Prostate gland (tissue), 2 donors: ENCODE results near the gene LSMEM2. TPM values are rescaled to one million over a fixed set of nuclear protein-coding genes. Genes with fewer than 3 reads are reported as not detected.
"Not testable (repeated sequence)": the region's sequence is repeated elsewhere in the genome, so short reads cannot be mapped to it uniquely, and the experiment has no call there.

Experiments
- DNase-seq: peaks from one replicate; pipeline ENCODE4 v3.0.0-alpha.2; 2019; ENCODE audit warnings: low spot score
- H3K27ac ChIP-seq, 2 donors: fragments of 200-600 bp; sonication (generic); 2 replicates each; pipeline ENCODE4 v1.5.1; 2017 to 2019
- H3K27me3 ChIP-seq: fragments of 200-600 bp; sonication (generic); replicated peaks from 2 replicates; pipeline ENCODE4 v1.5.1; 2019; ENCODE audit not compliant: insufficient read depth
- H3K36me3 ChIP-seq, 2 donors: fragments of 200-600 bp; sonication (generic); 1 replicate in 1 of 2; 2 replicates in 1 of 2; pipeline versions ENCODE4 v1.5.1 to v1.8.1; 2017 to 2019
- H3K4me1 ChIP-seq: fragments of 200-600 bp; sonication (generic); replicated peaks from 2 replicates; pipeline ENCODE4 v1.5.1; 2019
- H3K4me3 ChIP-seq, 2 donors: fragments of 200-600 bp; sonication (generic); 2 replicates each; pipeline ENCODE4 v1.5.1; 2017 to 2019
- H3K9me3 ChIP-seq: fragments of 200-600 bp; sonication (generic); 2 replicates; pipeline ENCODE4 v1.5.1; 2017
- CTCF ChIP-seq, 4 experiments: fragments of 200-600 bp in 2 of 4; fragments of 450-650 bp in 2 of 4; sonication (generic) in 2 of 4; IDR thresholded peaks; 1 replicate in 3 of 4; 2 replicates in 1 of 4; pipeline ENCODE4 v1.5.1; 2016 to 2019; ENCODE audit warnings: antibody characterized with exemption in 4 of 4, mild to moderate bottlenecking in 2 of 4, moderate library complexity in 2 of 4
- POLR2A ChIP-seq: fragments of 450-650 bp; IDR thresholded peaks from one replicate; pipeline ENCODE4 v1.6.1; 2016; ENCODE audit warnings: antibody characterized with exemption, mild to moderate bottlenecking
- POLR2AphosphoS5 ChIP-seq: sonication (generic); formaldehyde crosslinking; IDR thresholded peaks from one replicate; pipeline ENCODE4 v1.6.1; 2017; ENCODE audit warnings: antibody characterized with exemption
- WGBS: methylation state at CpG from one replicate; pipeline ENCODE4 v1.1.5; 2018; 5-methylcytosine and 5-hydroxymethylcytosine counted together
- intact Hi-C: fragments of 100-400 bp; cut with DNase I; formaldehyde crosslinking; loops from one replicate; pipeline ENCODE4 v1.14.2; 2022
- total RNA-seq, 2 donors: library from RNA; depleted of rRNA; stranded (reverse); fragments of >200 nt; gene quantifications; one replicate each; pipeline ENCODE4 v1.1.0, GENCODE V29; 2016

The LSMEM2 gene
- total RNA-seq, 2 donors from 2014 or later: not detected

GRCh38 chr3:50279255-50280016, 549 bp downstream of the LSMEM2 start:
- no peak overlapping the region for H3K4me3 ChIP-seq
- TF ChIP-seq CTCF (IDR thresholded peaks at IDR 0.05): no peak
- no peak for TF ChIP-seq POLR2AphosphoS5
- TF ChIP-seq POLR2A: no peak
- no peaks in the 10 kb centered on the region for H3K4me1 ChIP-seq
- H3K27ac ChIP-seq: no peak overlapping the region
- H3K27me3 ChIP-seq: no peaks in the 10 kb centered on the region
- H3K36me3 ChIP-seq: no peaks in the 10 kb centered on the region
- intact Hi-C loops: loop anchor here (10.0 kb wide), 1 partner anchor 1145 kb away; the partner anchor contains the start of gene LAMB2
- no peaks in the 10 kb centered on the region for H3K9me3 ChIP-seq
- 91% methylated on average over 8 of the region's 8 CpGs for WGBS
- DNase-seq: no peak

- not testable (repeated sequence) for H3K27ac ChIP-seq, H3K4me1 ChIP-seq, H3K9me3 ChIP-seq, DNase-seq, H3K4me3 ChIP-seq, H3K27me3 ChIP-seq
- intact Hi-C loops: loop anchor here (10.0 kb wide), 1 partner anchor 1149 kb away; the partner anchor contains the start of gene LAMB2
- peaks cover 6 to 13% of the 10 kb centered on the region in 2 donors for H3K36me3 ChIP-seq
- 82% methylated on average over 6 of the region's 6 CpGs for WGBS
These were observed 5.2 kb downstream of the LSMEM2 start for GRCh38 chr3:50284121-50284520.

- intact Hi-C loops: loop anchor here (10.0 kb wide), 1 partner anchor 1152 kb away; the partner anchor contains the start of gene LAMB2
- 84% methylated on average over 28 of the region's 28 CpGs for WGBS
- no peak overlapping the region for H3K27ac ChIP-seq
These were observed 7.7 kb downstream of the LSMEM2 start for GRCh38 chr3:50286322-50287227.

GRCh38 chr3:50287262-50287661, 8.4 kb downstream of the LSMEM2 start:
- H3K36me3 ChIP-seq: peaks cover 11 to 22% of the 10 kb centered on the region in 2 donors
- no peaks in the 10 kb centered on the region for H3K27me3 ChIP-seq
- no peak for TF ChIP-seq POLR2AphosphoS5
- no peak for TF ChIP-seq POLR2A
- no peak for TF ChIP-seq CTCF (IDR thresholded peaks at IDR 0.05)
- no peaks in the 10 kb centered on the region for H3K9me3 ChIP-seq
- H3K4me1 ChIP-seq: no peaks in the 10 kb centered on the region
- 91% methylated on average over 1 of the region's 1 CpG for WGBS
- H3K4me3 ChIP-seq: no peak overlapping the region
- no peak for DNase-seq
- intact Hi-C loops: loop anchor here (10.0 kb wide), 1 partner anchor 1152 kb away; the partner anchor contains the start of gene LAMB2
- H3K27ac ChIP-seq: no peak overlapping the region

More at GRCh38 chr3:50286322-50287227, 7.7 kb downstream of the LSMEM2 start:
- peaks cover 11 to 22% of the 10 kb centered on the region in 2 donors for H3K36me3 ChIP-seq
- no peaks in the 10 kb centered on the region for H3K9me3 ChIP-seq
- H3K4me3 ChIP-seq: no peak overlapping the region
- no peaks in the 10 kb centered on the region for H3K4me1 ChIP-seq
- TF ChIP-seq POLR2A (no peak), CTCF (IDR thresholded peaks at IDR 0.05) (no peak), POLR2AphosphoS5 (no peak)
- DNase-seq: no peak
- H3K27me3 ChIP-seq: no peaks in the 10 kb centered on the region

GRCh38 chr3:50288387-50289007, 9.6 kb downstream of the LSMEM2 start:
- DNase-seq: no peak
- 96% methylated on average over 23 of the region's 23 CpGs for WGBS
- Histone ChIP-seq H3K4me1 (peaks cover 5% of the 10 kb centered on the region), H3K36me3 (peaks cover 11 to 22% of the 10 kb centered on the region in 2 donors), H3K4me3 (no peak overlapping the region), H3K27ac (no peak overlapping the region), H3K27me3 (no peaks in the 10 kb centered on the region), H3K9me3 (no peaks in the 10 kb centered on the region)
- TF ChIP-seq POLR2A (no peak), POLR2AphosphoS5 (no peak), CTCF (IDR thresholded peaks at IDR 0.05) (no peak)
- intact Hi-C loops: loop anchor here (10.0 kb wide), 1 partner anchor 1154 kb away; the partner anchor contains the start of gene LAMB2
